Measurements from ENCODE around the gene CYP2F1. TPM values are rescaled to one million over a fixed set of nuclear protein-coding genes. Genes with fewer than 3 reads are reported as not detected.
"Not testable (repeated sequence)": the region's sequence is repeated elsewhere in the genome, so short reads cannot be mapped to it uniquely, and the experiment has no call there.

CYP2F1 gene, protein sequence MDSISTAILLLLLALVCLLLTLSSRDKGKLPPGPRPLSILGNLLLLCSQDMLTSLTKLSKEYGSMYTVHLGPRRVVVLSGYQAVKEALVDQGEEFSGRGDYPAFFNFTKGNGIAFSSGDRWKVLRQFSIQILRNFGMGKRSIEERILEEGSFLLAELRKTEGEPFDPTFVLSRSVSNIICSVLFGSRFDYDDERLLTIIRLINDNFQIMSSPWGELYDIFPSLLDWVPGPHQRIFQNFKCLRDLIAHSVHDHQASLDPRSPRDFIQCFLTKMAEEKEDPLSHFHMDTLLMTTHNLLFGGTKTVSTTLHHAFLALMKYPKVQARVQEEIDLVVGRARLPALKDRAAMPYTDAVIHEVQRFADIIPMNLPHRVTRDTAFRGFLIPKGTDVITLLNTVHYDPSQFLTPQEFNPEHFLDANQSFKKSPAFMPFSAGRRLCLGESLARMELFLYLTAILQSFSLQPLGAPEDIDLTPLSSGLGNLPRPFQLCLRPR
- polyA plus RNA-seq (ENCODE audit: insufficient read length in 4 of 4), result under 1 TPM in 2 of 4 donors, not detected in 2; 0.21 to 0.32 TPM

DNA sequence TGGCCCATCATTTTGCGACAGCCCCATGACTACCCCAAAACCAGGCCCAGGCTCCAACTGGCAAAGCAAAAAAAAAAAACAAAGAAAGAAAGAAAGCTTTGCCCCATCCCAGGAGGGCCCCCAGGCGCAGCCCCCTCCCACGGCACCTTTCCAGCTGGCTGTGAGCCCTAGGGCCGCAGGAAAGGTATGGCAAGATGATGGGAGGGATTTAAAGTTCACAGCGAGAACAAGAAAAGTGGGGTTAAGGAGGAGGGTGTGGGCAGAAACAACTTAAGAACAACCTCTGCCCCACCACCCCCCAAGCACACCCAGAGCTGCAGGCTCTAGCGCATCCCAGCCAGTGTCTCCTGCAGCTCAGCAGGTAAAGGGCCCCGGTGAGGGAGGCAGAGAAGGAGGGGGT is at the start of gene CYP2F1:
TSS of gene CYP2F1 (plus strand) at position 301 of the 400 bp plus-strand sequence. CDS start 1,757 bp downstream, outside the sequence.
- DNase-seq (ENCODE audit: low read depth in 4 of 4, low spot score in 2 of 4), result no peak

DNA sequence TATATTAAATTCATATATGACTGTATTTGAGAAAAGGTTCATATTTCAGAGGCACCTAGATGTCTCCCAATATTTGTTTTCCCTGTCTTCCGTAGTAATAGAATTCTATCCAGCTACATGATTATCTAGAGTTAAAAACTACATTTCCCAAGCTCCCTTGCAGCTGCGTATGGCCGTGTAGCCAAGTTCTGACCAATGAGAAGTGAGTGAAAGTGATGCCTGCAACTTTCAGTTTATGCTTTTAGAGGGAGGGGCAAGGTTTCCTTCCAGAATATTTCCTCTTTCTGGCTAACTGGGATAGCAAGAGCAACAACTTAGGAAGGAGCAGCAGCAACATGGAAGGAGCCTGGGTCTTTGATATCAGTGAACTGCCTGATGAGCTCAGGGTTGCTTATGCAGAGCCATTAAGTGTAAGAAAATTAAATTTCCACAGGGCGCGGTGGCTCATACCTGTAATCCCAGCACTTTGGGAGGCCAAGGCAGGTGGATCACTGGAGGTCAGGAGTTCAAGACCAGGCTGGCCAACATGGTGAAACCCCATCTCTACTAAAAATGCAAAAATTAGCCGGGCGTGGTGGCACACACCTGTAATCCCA is 49.2 kb upstream of the CYP2F1 start:
- DNase-seq (ENCODE audit: low read depth in 4 of 4, low spot score in 2 of 4), result no peak

GRCh38 chr19:41076286-41076685 is 37.9 kb upstream of the CYP2F1 start:
- DNase-seq (ENCODE audit: low read depth in 4 of 4, low spot score in 2 of 4), result no peak

GRCh38 chr19:41083516-41083915 is 30.7 kb upstream of the CYP2F1 start:
- DNase-seq (ENCODE audit: low read depth in 4 of 4, low spot score in 2 of 4), result no peak

DNA sequence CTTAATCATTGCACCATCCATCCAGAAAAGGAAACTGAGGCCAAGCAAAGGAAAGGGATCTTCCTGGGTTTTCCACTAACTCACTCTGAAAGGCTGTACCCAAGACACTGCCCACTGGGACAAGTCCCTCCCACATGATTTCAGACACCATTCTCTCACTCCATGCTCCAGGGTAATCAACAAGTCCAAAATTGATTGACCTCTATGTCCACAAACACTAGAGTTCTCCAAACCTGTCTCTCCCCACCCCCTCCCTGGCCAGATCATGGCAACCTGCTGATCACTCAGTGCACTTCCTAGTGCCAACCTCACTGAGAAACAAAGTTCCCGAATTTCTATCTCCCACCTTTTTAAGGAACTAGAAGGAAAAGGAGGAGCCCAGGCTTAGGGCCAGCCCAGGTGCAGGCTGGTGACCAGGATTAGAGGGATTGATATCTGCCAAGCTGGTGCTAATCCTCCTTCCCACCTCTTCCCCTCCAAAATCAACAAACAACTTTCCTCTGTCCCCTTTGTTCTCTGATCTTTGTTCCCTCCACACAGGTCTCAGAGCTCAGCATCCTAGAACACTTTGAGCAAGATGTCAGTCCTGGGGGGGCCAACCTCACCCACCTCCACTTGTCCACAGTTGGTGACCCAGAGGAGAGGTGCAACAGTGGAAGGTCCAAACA is 28.4 kb upstream of the CYP2F1 start:
- DNase-seq (ENCODE audit: low read depth in 4 of 4, low spot score in 2 of 4), result no peak

- DNase-seq (ENCODE audit: low read depth in 4 of 4, low spot score in 2 of 4), result no peak
These were observed 26.1 kb upstream of the CYP2F1 start, which contains the start of gene CYP2A13 for GRCh38 chr19:41088151-41088550. CYP2A13 (plus strand) TSS chr19:41088451; CDS start chr19:41088472, 21 bp downstream.

- DNase-seq (ENCODE audit: low read depth in 4 of 4, low spot score in 2 of 4), result no peak
These were observed 24.3 kb upstream of the CYP2F1 start for GRCh38 chr19:41089959-41090358.

GRCh38 chr19:41095703-41096102 is 18.5 kb upstream of the CYP2F1 start:
- no peak for DNase-seq (ENCODE audit: low read depth in 4 of 4, low spot score in 2 of 4)

DNA sequence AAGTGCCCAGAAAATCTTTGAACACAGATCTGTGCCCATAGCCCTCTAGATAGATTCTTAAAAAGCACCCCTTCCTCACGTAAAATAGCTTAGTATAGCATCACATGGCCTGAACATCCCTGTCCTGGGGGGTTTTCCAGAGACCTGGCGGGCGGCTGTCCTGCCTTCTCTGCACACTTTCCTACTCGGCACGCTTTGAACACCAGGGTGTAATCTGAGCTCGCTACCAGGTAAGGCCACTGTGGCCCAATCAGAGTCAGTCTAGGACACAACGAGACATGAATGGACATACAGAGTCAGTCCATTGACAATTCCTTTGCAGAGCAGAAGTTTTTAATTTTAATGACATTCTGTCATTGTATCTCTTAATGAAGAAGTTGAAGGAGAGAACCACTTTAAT is 17.9 kb upstream of the CYP2F1 start:
- DNase-seq (ENCODE audit: low read depth in 4 of 4, low spot score in 2 of 4), result no peak

- no peak for DNase-seq (ENCODE audit: low read depth in 4 of 4, low spot score in 2 of 4)
These were observed 16.9 kb upstream of the CYP2F1 start for GRCh38 chr19:41097302-41097701.

GRCh38 chr19:41098762-41099161 is 15.5 kb upstream of the CYP2F1 start:
- no peak for DNase-seq (ENCODE audit: low read depth in 4 of 4, low spot score in 2 of 4)

DNA sequence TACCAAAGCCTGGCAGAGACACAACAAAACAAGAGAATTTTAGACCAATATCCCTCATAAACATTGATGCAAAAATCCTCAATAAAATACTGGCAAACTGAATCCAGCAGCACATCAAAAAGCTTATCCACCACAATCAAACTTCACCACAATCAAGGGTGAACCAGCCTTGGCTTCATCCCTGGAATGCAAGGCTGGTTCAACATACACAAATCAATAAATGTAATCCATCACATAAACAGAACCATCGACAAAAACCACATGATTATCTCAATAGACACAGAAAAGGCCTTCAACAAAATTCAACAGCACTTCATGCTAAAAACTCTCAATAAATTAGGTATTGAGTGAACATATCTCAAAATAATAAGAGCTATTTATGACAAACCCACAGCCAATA is 12.0 kb upstream of the CYP2F1 start:
- DNase-seq (ENCODE audit: low read depth in 4 of 4, low spot score in 2 of 4), result not testable (repeated sequence)

- DNase-seq (ENCODE audit: low read depth in 4 of 4, low spot score in 2 of 4), result no peak
These were observed 8.1 kb upstream of the CYP2F1 start for GRCh38 chr19:41106177-41106576.

GRCh38 chr19:41111296-41111695 is 2.9 kb upstream of the CYP2F1 start:
- DNase-seq (ENCODE audit: low read depth in 4 of 4, low spot score in 2 of 4), result no peak

DNA sequence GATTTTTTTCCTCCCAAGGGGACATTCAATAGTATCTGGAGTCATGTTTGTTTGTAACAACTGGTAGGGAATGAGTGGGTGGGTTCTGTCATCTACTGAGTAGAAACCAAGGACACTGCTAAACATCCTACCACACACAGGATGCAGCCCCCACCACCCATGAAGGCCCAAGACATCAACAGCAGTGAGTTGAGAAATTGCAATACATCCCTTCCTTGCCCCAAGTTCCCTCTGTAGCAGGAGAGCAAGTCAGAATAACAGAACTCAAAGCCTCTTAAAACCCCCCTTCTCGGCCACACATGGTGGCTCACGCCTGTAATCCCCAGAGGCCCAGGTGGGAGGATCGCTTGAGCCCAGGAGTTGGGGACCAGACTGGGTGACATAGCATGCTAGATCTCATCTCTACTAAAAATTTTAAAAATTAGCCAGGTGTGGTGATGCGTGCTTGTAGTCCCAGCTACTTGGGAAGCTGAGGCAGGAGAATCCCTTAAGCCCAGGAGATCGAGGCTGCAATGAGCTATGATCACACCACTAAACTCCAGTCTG is 2.4 kb upstream of the CYP2F1 start:
- no peak for DNase-seq (ENCODE audit: low read depth in 4 of 4, low spot score in 2 of 4)

DNA sequence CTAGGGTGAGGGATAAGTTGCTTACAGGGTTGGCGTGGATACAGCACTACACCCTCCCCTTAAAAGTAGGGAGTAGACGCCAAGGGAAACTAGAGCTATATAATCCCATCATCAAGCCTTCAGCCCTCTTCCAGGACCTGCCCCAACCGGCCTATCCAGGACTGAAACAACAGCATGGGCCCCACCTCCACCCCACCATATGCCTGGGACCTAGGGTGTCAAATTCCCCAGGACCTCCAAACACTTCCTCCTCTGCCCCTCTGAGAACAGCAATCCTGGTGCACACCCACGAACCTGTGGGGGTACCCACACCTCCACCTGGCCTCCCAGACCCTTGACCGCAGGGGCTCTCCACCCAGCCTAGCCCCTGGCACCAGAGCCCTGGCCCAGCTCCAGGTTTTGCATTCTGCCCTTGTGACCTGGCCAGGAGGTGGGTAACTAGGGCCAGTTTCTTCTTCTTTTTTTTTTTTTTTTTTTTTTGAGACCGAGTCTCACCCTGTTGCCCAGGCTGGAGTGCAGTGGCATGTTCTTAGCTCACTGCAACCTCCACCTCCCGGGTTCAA is 1.4 kb upstream of the CYP2F1 start:
- DNase-seq (ENCODE audit: low read depth in 4 of 4, low spot score in 2 of 4), result no peak

DNA sequence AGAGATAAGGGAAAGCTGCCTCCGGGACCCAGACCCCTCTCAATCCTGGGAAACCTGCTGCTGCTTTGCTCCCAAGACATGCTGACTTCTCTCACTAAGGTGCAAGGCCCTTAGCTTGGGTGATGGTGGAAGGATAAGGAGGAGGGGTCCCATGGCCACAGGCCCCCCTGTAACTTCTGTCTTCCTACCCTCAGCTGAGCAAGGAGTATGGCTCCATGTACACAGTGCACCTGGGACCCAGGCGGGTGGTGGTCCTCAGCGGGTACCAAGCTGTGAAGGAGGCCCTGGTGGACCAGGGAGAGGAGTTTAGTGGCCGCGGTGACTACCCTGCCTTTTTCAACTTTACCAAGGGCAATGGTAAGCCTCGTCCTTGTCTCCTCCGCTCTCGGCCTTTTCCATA is 2.0 kb downstream of the CYP2F1 start:
- no peak for DNase-seq (ENCODE audit: low read depth in 4 of 4, low spot score in 2 of 4)

DNA sequence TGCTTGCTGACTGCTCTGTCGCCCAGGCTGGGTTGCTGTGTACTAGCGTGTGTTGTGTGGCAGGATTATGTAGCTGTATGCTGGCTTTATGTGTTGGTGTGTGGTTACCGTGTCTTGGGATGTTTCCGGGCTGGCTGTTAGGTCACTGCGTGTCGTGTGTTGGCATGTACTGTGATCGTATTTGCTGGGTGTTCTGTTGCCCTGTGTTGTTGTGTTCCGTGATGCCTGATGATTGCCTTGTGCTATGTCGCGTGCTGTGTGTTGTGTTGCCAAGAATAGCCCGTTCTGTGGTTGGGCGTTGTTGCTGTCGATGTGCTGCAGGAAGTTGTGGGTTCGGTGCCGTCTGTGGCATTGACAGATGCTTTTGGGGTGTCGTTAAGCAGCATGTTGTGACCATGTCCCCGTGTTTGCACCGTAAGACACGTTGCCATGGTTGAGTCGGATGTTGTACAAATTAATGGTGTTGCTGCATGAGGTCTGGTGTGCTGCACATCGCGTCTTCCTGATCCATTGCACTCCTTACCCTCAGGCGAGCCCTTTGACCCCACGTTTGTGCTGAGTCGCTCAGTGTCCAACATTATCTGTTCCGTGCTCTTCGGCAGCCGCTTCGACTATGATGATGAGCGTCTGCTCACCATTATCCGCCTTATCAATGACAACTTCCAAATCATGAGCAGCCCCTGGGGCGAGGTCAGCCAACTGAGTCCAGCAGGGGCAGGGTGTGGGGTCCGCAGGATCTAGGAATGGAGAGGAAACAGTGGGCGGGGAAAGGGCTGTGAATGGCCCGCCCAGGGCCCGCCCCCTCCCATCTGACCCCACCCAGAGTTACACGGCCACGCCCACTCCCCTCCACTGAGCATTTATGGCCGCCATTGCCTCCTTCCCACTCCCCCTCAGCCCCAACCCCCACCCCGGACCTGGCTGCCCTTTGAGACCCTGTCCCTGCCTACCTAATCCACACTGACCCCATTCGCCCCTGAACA is 7.0 kb downstream of the CYP2F1 start:
- DNase-seq (ENCODE audit: low read depth in 4 of 4, low spot score in 2 of 4), result not testable (repeated sequence)

- not testable (repeated sequence) for DNase-seq (ENCODE audit: low read depth in 4 of 4, low spot score in 2 of 4)
These were observed 8.6 kb downstream of the CYP2F1 start for GRCh38 chr19:41122846-41123245.
